K562 (cell line): Measurements from ENCODE around the gene SGSH. TPM values are rescaled to one million over a fixed set of nuclear protein-coding genes. Genes with fewer than 3 reads are reported as not detected.

Experiments
- ATAC-seq: fragments of 200-7000 bp; cut with Tn5 transposase; 3 replicates; pipeline ENCODE4 v1.9.1; 2020; ENCODE audit warnings: moderate library complexity
- BruUV-seq: library from RNA; stranded (reverse); fragments of 400-500 nt; replicated peaks from 2 replicates; lab custom pipeline; 2021; lab: Mats Ljungman, UMichigan
- CTCF ChIA-PET: fragments of 300-600 bp; formaldehyde crosslinking; extraction: SDS; loops from one replicate; lab custom pipeline; 2021; ENCODE audit warnings: low intra/inter-chr PET ratio; lab: Yijun Ruan, JAX
- POLR2A ChIA-PET: fragments of 300-600, 350-650 bp; sonication (Branson Sonifier 250); formaldehyde crosslinking; extraction: SDS; loops from one replicate; lab custom pipeline; 2021; ENCODE audit warnings: antibody characterized with exemption, inconsistent platforms; lab: Yijun Ruan, JAX
- DNase-seq, 4 experiments: peaks; one replicate each; pipeline versions ENCODE4 v3.0.0 to v3.0.0-alpha.2; 2011 to 2018; ENCODE audit warnings: low spot score in 3 of 4, mixed read lengths in 3 of 4; ENCODE audit errors: extremely low read depth in 1 of 4
- FAIRE-seq: peaks from 2 replicates; lab custom pipeline; 2011; peaks lifted over from hg19 to GRCh38; lab: Jason Lieb, UNC
- H2AFZ ChIP-seq: 2 replicates; pipeline ENCODE4 v1.6.0; 2011; ENCODE audit warnings: low read depth, low read length, control low read depth, inconsistent platforms
- H3K27ac ChIP-seq: fragments of 200-600 bp; 3 replicates; pipeline ENCODE4 v1.8.0; 2011; ENCODE audit warnings: low read depth, mild to moderate bottlenecking, control low read depth, inconsistent platforms, low read length, moderate library complexity, mixed read lengths; ENCODE audit errors: extremely low read depth
- H3K27me3 ChIP-seq, 2 experiments: fragments of 300-600 bp in 1 of 2; 2 replicates in 1 of 2; 3 replicates in 1 of 2; pipeline versions ENCODE4 v1.6.0 to v1.8.0; 2011; ENCODE audit warnings: inconsistent platforms in 2 of 2, low read length in 2 of 2, mild to moderate bottlenecking in 1 of 2, mixed read lengths in 1 of 2, moderate library complexity in 1 of 2; ENCODE audit not compliant: control insufficient read depth in 2 of 2, insufficient read depth in 2 of 2
- H3K36me3 ChIP-seq: fragments of 300-600 bp; 3 replicates; pipeline ENCODE4 v1.8.0; 2011; ENCODE audit warnings: mild to moderate bottlenecking, low read length, inconsistent platforms; ENCODE audit not compliant: control insufficient read depth, insufficient read depth
- H3K4me1 ChIP-seq, 2 experiments: fragments of 200-600 bp in 1 of 2; replicated peaks in 1 of 2; 2 replicates in 1 of 2; 3 replicates in 1 of 2; pipeline versions ENCODE4 v1.5.1 to v1.8.0; 2011; ENCODE audit warnings: inconsistent platforms in 2 of 2, low read length in 2 of 2, mild to moderate bottlenecking in 1 of 2, mixed read lengths in 1 of 2, moderate library complexity in 1 of 2; ENCODE audit not compliant: control insufficient read depth in 2 of 2, insufficient read depth in 2 of 2
- H3K4me2 ChIP-seq: 2 replicates; pipeline ENCODE4 v1.6.1; 2011; ENCODE audit warnings: low read length, control low read depth, inconsistent platforms, mixed read lengths; ENCODE audit not compliant: insufficient read depth
- H3K4me3 ChIP-seq: fragments of 200-600 bp; sonication (generic), shearing (Covaris generic); 2 replicates; pipeline ENCODE4 v1.5.1; 2016; ENCODE audit warnings: control low read depth, inconsistent platforms
- H3K79me2 ChIP-seq: fragments of 200-600 bp; 3 replicates; pipeline ENCODE4 v1.8.0; 2011; ENCODE audit warnings: low read length, inconsistent platforms; ENCODE audit not compliant: control insufficient read depth, insufficient read depth
- H3K9ac ChIP-seq, 2 experiments: 2 replicates each; pipeline versions ENCODE4 v1.6.0 to v1.6.1; 2011; ENCODE audit warnings: low read depth in 2 of 2, low read length in 2 of 2, control low read depth in 1 of 2, inconsistent platforms in 1 of 2, mild to moderate bottlenecking in 1 of 2, mixed read lengths in 1 of 2; ENCODE audit not compliant: insufficient read depth in 1 of 2
- H3K9me1 ChIP-seq: one replicate; pipeline ENCODE4 v1.6.0; 2011; ENCODE audit warnings: inconsistent platforms, mild to moderate bottlenecking, low read length, moderate library complexity; ENCODE audit not compliant: control insufficient read depth, insufficient read depth
- H3K9me3 ChIP-seq: replicated peaks from 2 replicates; pipeline ENCODE4 v1.5.1; 2011; ENCODE audit warnings: low read depth, low read length, inconsistent platforms; ENCODE audit not compliant: control insufficient read depth, insufficient read depth
- H4K20me1 ChIP-seq: replicated peaks from 2 replicates; pipeline ENCODE4 v1.6.1; 2011; ENCODE audit warnings: low read length, inconsistent platforms, mixed read lengths; ENCODE audit not compliant: control insufficient read depth, insufficient read depth
- ARID2 ChIP-seq: fragments of 450-650 bp; IDR thresholded peaks from 2 replicates; pipeline ENCODE4 v1.6.1; 2017; ENCODE audit warnings: antibody characterized with exemption, mild to moderate bottlenecking
- CREBBP ChIP-seq: IDR thresholded peaks from one replicate; pipeline ENCODE4 v1.6.1; 2012; ENCODE audit warnings: low read depth, mild to moderate bottlenecking, control low read depth, inconsistent platforms, low read length
- DIDO1 ChIP-seq: fragments of 450-650 bp; IDR thresholded peaks from 2 replicates; pipeline ENCODE4 v1.6.1; 2016; ENCODE audit warnings: low read depth, missing biosample characterization, missing genetic modification characterization
- HNRNPK ChIP-seq: fragments of 200-400 bp; formaldehyde crosslinking; IDR thresholded peaks from one replicate; pipeline ENCODE4 v1.6.1; 2018; ENCODE audit warnings: mild to moderate bottlenecking, low read depth, low read length; ENCODE audit not compliant: poor library complexity, severe bottlenecking
- MAFK ChIP-seq: IDR thresholded peaks from 2 replicates; pipeline ENCODE4 v1.6.1; 2011; ENCODE audit warnings: low read length, improper control_type of control experiment
- RB1 ChIP-seq: fragments of 450-650 bp; IDR thresholded peaks from 2 replicates; pipeline ENCODE4 v1.6.1; 2017; ENCODE audit warnings: low read depth, mild to moderate bottlenecking
- SETDB1 ChIP-seq: IDR thresholded peaks from one replicate; pipeline ENCODE4 v1.6.1; 2012; ENCODE audit warnings: low read length, control low read depth, inconsistent platforms
- SMAD4 ChIP-seq: fragments of 250-450 bp; sonication (Bioruptor Pico); conservative IDR thresholded peaks from 2 replicates; pipeline ENCODE4 v1.8.0; 2021; ENCODE audit warnings: inconsistent platforms, mild to moderate bottlenecking, moderate library complexity
- SRF ChIP-seq, 2 experiments: fragments of 250-450, 450-650 bp in 1 of 2; sonication (Bioruptor Pico) in 1 of 2; sonication (generic) in 1 of 2; formaldehyde crosslinking; IDR thresholded peaks; 2 replicates each; pipeline versions ENCODE4 v1.5.0 to v1.5.1; 2020 to 2022; ENCODE audit warnings: mild to moderate bottlenecking in 1 of 2, missing genetic modification reagents in 1 of 2
- TFAM ChIP-seq: fragments of 250-450 bp; sonication (Bioruptor Pico); conservative IDR thresholded peaks from 2 replicates; pipeline ENCODE4 v1.5.0; 2021; ENCODE audit warnings: mild to moderate bottlenecking, moderate library complexity
- ZKSCAN3 ChIP-seq: fragments of 250-450 bp; sonication (Bioruptor Pico); IDR thresholded peaks from 2 replicates; pipeline ENCODE4 v1.4.0; 2020
- ZNF212 ChIP-seq: fragments of 450-650 bp; formaldehyde crosslinking; IDR thresholded peaks from 2 replicates; pipeline ENCODE4 v1.4.0; 2020; ENCODE audit warnings: mild to moderate bottlenecking
- WGBS: fragments of 100-300 bp; shearing (Covaris generic); methylation state at CpG from one replicate; pipeline ENCODE4 v1.1.6; 2016; ENCODE audit warnings: low coverage, mixed read lengths; ENCODE audit not compliant: insufficient coverage; ENCODE audit errors: missing lambda C conversion rate; 5-methylcytosine and 5-hydroxymethylcytosine counted together
- in situ Hi-C: fragments of 300-500 bp; cut with MboI; formaldehyde crosslinking; loops from 4 replicates; pipeline ENCODE4 v1.15.0; 2018; ENCODE audit warnings: inconsistent platforms, mixed read lengths
- intact Hi-C: fragments of 100-400 bp; cut with micrococcal nuclease; formaldehyde crosslinking; loops from 2 replicates; pipeline ENCODE4 v1.14.2; 2022
- polyA plus RNA-seq, 8 experiments: library from polyadenylated mRNA; depleted of rRNA in 4 of 8; stranded (reverse) in 5 of 8; unstranded in 3 of 8; fragments of >200 nt; fragmentation: Nextera tagmentation in 2 of 8; fragmentation: Illumina TruSeq in 1 of 8; extraction: Ambion mirVana in 2 of 8; extraction: Trizol in 1 of 8; gene quantifications; 2 replicates each; pipeline versions ENCODE4 v1.2.1 to v1.2.3, GENCODE V29; 2011 to 2014; ENCODE audit warnings: inconsistent platforms in 1 of 8, missing spikeins in 1 of 8
- total RNA-seq, 7 experiments: library from RNA; depleted of rRNA in 6 of 7; stranded (reverse); fragments of >200 nt in 6 of 7; fragmentation: Illumina TruSeq in 2 of 7; extraction: Trizol in 2 of 7; gene quantifications; 2 replicates each; pipeline versions ENCODE4 v1.2.1 to v1.2.3, GENCODE V29; 2011 to 2021; ENCODE audit warnings: low replicate concordance in 1 of 7
- TF ChIP-seq, protein P1 (sequence below): sonication (generic); formaldehyde crosslinking; IDR thresholded peaks from 2 replicates; pipeline ENCODE4 v1.8.1; 2023; ENCODE audit warnings: mild to moderate bottlenecking, missing genetic modification reagents
- TF ChIP-seq, protein P2 (sequence below), 2 experiments: fragments of 450-650 bp; conservative IDR thresholded peaks; 2 replicates each; pipeline ENCODE4 v1.6.1; 2017; ENCODE audit warnings: mild to moderate bottlenecking in 2 of 2, moderate library complexity in 2 of 2
- TF ChIP-seq, protein P3 (sequence below): sonication (generic); formaldehyde crosslinking; IDR thresholded peaks from 2 replicates; pipeline ENCODE4 v1.8.1; 2023; ENCODE audit warnings: mild to moderate bottlenecking, missing genetic modification reagents

The SGSH gene
- total and polyA plus RNA-seq, 9 of the 15 experiments (the other 6 are each of a cell fraction or from before 2014, with no cell fraction given): 0.25 to 15.7 (median 4.9) TPM

GRCh38 chr17:80191865-80192661 is 28.1 kb downstream of the SGSH start:
- Histone ChIP-seq H3K9me3 (no peaks in the 10 kb centered on the region), H3K9me1 (no peaks in the 10 kb centered on the region), H3K9ac (no peak overlapping the region; a peak in 1 of 4 replicates), H3K4me2 (no peak overlapping the region), H3K4me3 (no peak overlapping the region), H4K20me1 (no peaks in the 10 kb centered on the region), H2AFZ (no peak overlapping the region)
- in situ Hi-C loops: loop anchor here (10.0 kb wide), 1 partner anchor 793 kb away; no protein-coding TSS in a partner anchor
- POLR2A ChIA-PET: interaction anchor here (0.7 to 1.3 kb wide), 5 partner anchors 11 to 353 kb away, joined by 3 to 5 read pairs (median 3); partner anchors contain the start of gene CBX4
- BruUV-seq: no TSS peak
- FAIRE-seq: no peak
- no peak for ATAC-seq
- CTCF ChIA-PET: no interaction called here
- TF ChIP-seq TFAM (CRISPR knock-in tag): no peak
- no peak for TF ChIP-seq ARID2
- no peak for TF ChIP-seq MAFK
- no peak for TF ChIP-seq ZKSCAN3 (CRISPR knock-in tag)
- TF ChIP-seq SRF (CRISPR knock-in tag; IDR thresholded peaks at IDR 0.05): no peak
- TF ChIP-seq HNRNPK: no peak
- no peak for TF ChIP-seq DIDO1 (tag)
- no peak for TF ChIP-seq SETDB1
- no peak for TF ChIP-seq RB1
- no peak for TF ChIP-seq SMAD4 (CRISPR knock-in tag)
- TF ChIP-seq, protein P1, sequence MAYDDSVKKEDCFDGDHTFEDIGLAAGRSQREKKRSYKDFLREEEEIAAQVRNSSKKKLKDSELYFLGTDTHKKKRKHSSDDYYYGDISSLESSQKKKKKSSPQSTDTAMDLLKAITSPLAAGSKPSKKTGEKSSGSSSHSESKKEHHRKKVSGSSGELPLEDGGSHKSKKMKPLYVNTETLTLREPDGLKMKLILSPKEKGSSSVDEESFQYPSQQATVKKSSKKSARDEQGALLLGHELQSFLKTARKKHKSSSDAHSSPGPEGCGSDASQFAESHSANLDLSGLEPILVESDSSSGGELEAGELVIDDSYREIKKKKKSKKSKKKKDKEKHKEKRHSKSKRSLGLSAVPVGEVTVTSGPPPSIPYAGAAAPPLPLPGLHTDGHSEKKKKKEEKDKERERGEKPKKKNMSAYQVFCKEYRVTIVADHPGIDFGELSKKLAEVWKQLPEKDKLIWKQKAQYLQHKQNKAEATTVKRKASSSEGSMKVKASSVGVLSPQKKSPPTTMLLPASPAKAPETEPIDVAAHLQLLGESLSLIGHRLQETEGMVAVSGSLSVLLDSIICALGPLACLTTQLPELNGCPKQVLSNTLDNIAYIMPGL: no peak
- TF ChIP-seq, protein P2, sequence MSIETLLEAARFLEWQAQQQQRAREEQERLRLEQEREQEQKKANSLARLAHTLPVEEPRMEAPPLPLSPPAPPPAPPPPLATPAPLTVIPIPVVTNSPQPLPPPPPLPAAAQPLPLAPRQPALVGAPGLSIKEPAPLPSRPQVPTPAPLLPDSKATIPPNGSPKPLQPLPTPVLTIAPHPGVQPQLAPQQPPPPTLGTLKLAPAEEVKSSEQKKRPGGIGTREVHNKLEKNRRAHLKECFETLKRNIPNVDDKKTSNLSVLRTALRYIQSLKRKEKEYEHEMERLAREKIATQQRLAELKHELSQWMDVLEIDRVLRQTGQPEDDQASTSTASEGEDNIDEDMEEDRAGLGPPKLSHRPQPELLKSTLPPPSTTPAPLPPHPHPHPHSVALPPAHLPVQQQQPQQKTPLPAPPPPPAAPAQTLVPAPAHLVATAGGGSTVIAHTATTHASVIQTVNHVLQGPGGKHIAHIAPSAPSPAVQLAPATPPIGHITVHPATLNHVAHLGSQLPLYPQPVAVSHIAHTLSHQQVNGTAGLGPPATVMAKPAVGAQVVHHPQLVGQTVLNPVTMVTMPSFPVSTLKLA (conservative IDR thresholded peaks at IDR 0.05): no peak
- TF ChIP-seq, protein P3, sequence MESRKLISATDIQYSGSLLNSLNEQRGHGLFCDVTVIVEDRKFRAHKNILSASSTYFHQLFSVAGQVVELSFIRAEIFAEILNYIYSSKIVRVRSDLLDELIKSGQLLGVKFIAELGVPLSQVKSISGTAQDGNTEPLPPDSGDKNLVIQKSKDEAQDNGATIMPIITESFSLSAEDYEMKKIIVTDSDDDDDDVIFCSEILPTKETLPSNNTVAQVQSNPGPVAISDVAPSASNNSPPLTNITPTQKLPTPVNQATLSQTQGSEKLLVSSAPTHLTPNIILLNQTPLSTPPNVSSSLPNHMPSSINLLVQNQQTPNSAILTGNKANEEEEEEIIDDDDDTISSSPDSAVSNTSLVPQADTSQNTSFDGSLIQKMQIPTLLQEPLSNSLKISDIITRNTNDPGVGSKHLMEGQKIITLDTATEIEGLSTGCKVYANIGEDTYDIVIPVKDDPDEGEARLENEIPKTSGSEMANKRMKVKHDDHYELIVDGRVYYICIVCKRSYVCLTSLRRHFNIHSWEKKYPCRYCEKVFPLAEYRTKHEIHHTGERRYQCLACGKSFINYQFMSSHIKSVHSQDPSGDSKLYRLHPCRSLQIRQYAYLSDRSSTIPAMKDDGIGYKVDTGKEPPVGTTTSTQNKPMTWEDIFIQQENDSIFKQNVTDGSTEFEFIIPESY (CRISPR knock-in tag): no peak
- TF ChIP-seq ZNF212 (CRISPR knock-in tag): no peak
- no peak for TF ChIP-seq CREBBP
- TF ChIP-seq, all 486 proteins: peak for 0
- 6% methylated on average over 29 of the region's 29 CpGs for WGBS
- peaks cover 0 to 26% of the 10 kb centered on the region in 2 experiments; a peak in 3 of 5 replicates for H3K4me1 ChIP-seq
- H3K36me3 ChIP-seq: no peaks in the 10 kb centered on the region
- intact Hi-C loops: loop anchor here (5.0 kb wide), 1 partner anchor 110 kb away; no protein-coding TSS in a partner anchor
- DNase-seq: no peak
- peaks cover 68 to 90% of the 10 kb centered on the region in 2 experiments for H3K27me3 ChIP-seq
- no peak overlapping the region for H3K27ac ChIP-seq
- H3K79me2 ChIP-seq: no peaks in the 10 kb centered on the region
